ENCODE data around the gene OPCML.

GRCh38 chr11:132578580-132578979 lies 953.7 kb downstream of the OPCML start:
- no peak for TF ChIP-seq CTCF (conservative IDR thresholded peaks at IDR 0.05; ENCODE audit: low read length)
- no peak for TF ChIP-seq EZH2phosphoT487 (IDR thresholded peaks at IDR 0.05; ENCODE audit: borderline replicate concordance)
